Thoracic aorta (tissue), 2 donors: ENCODE measurements around the gene PCSK2. TPM values are rescaled to one million over a fixed set of nuclear protein-coding genes. Genes with fewer than 3 reads are reported as not detected.

Experiments used
- ATAC-seq: fragments of 150-250 bp; one replicate; pipeline ENCODE4 v1.8.0; 2017; ENCODE audit warnings: low read depth; ENCODE audit not compliant: insufficient number of reproducible peaks, low FRiP score
- DNase-seq: peaks from one replicate; pipeline ENCODE4 v3.0.0-alpha.2; 2020; ENCODE audit warnings: low spot score
- H3K27ac ChIP-seq, 2 donors: fragments of 200-600 bp; sonication (generic); 1 replicate in 1 of 2; 2 replicates in 1 of 2; pipeline ENCODE4 v1.5.1; 2016; ENCODE audit warnings: mild to moderate bottlenecking in 2 of 2, moderate library complexity in 2 of 2
- H3K27me3 ChIP-seq: fragments of 200-600 bp; sonication (generic); replicated peaks from 2 replicates; pipeline ENCODE4 v1.6.0; 2016; ENCODE audit warnings: mild to moderate bottlenecking; ENCODE audit not compliant: insufficient read depth
- H3K36me3 ChIP-seq: fragments of 200-600 bp; sonication (generic); one replicate; pipeline ENCODE4 v1.5.1; 2016
- H3K4me1 ChIP-seq, 2 donors: fragments of 200-600 bp; sonication (generic); 1 replicate in 1 of 2; 2 replicates in 1 of 2; pipeline versions ENCODE4 v1.5.1 to v1.6.0; 2016; ENCODE audit warnings: low read depth in 2 of 2, mild to moderate bottlenecking in 1 of 2; ENCODE audit not compliant: control insufficient read depth in 1 of 2
- H3K4me3 ChIP-seq: fragments of 200-600 bp; sonication (generic); 2 replicates; pipeline ENCODE4 v1.5.1; 2016; ENCODE audit warnings: mild to moderate bottlenecking
- H3K9me3 ChIP-seq: fragments of 200-600 bp; sonication (generic); 2 replicates; pipeline ENCODE4 v1.5.1; 2016
- CTCF ChIP-seq: fragments of 200-600 bp; sonication (generic); IDR thresholded peaks from one replicate; pipeline ENCODE4 v1.5.1; 2019; ENCODE audit warnings: antibody characterized with exemption
- total RNA-seq, 2 donors: library from RNA; depleted of rRNA; stranded (reverse); fragments of >200 nt; gene quantifications; one replicate each; pipeline versions ENCODE4 v1.1.0 to v1.2.3, GENCODE V29; 2016

PCSK2 gene
- total RNA-seq, 2 donors from 2014 or later = 1.2 to 16.2 TPM

- no peaks in the 10 kb centered on the region for H3K27me3 ChIP-seq
- no peak for DNase-seq
- no peak overlapping the region for H3K27ac ChIP-seq
Measured at GRCh38 chr20:17374086-17374485, 147.2 kb downstream of the PCSK2 start.

GRCh38 chr20:17376031-17376430 lies 149.2 kb downstream of the PCSK2 start:
- ATAC-seq (no peak), DNase-seq (no peak)
- Histone ChIP-seq H3K27ac (no peak overlapping the region), H3K4me3 (no peak overlapping the region), H3K4me1 (no peaks in the 10 kb centered on the region), H3K27me3 (no peaks in the 10 kb centered on the region), H3K9me3 (no peaks in the 10 kb centered on the region), H3K36me3 (no peaks in the 10 kb centered on the region)
- TF ChIP-seq CTCF = no peak

More at GRCh38 chr20:17374086-17374485, 147.2 kb downstream of the PCSK2 start:
- Histone ChIP-seq H3K4me3 (no peak overlapping the region), H3K4me1 (no peaks in the 10 kb centered on the region), H3K9me3 (no peaks in the 10 kb centered on the region), H3K36me3 (no peaks in the 10 kb centered on the region)
- no peak for ATAC-seq
- no peak for TF ChIP-seq CTCF

GRCh38 chr20:17377231-17377630 lies 150.4 kb downstream of the PCSK2 start:
- no peaks in the 10 kb centered on the region for H3K27me3 ChIP-seq

GRCh38 chr20:17379651-17380050 lies 152.8 kb downstream of the PCSK2 start:
- Histone ChIP-seq H3K9me3 (no peaks in the 10 kb centered on the region), H3K36me3 (no peaks in the 10 kb centered on the region), H3K27ac (no peak overlapping the region), H3K27me3 (no peaks in the 10 kb centered on the region), H3K4me3 (no peak overlapping the region), H3K4me1 (no peaks in the 10 kb centered on the region)
- ATAC-seq (no peak), DNase-seq (no peak)
- no peak for TF ChIP-seq CTCF

More at GRCh38 chr20:17377231-17377630, 150.4 kb downstream of the PCSK2 start:
- DNase-seq (no peak), ATAC-seq (no peak)
- TF ChIP-seq CTCF = no peak
- Histone ChIP-seq H3K36me3 (no peaks in the 10 kb centered on the region), H3K27ac (no peak overlapping the region), H3K4me3 (no peak overlapping the region), H3K9me3 (no peaks in the 10 kb centered on the region), H3K4me1 (no peaks in the 10 kb centered on the region)

- Histone ChIP-seq H3K27ac (no peak overlapping the region), H3K4me3 (no peak overlapping the region), H3K36me3 (no peaks in the 10 kb centered on the region), H3K4me1 (no peaks in the 10 kb centered on the region), H3K27me3 (no peaks in the 10 kb centered on the region), H3K9me3 (no peaks in the 10 kb centered on the region)
- ATAC-seq = no peak
- no peak for TF ChIP-seq CTCF
- no peak for DNase-seq
Measured at GRCh38 chr20:17380801-17381200, 154.0 kb downstream of the PCSK2 start.
